SK-N-SH treated with all-trans-retinoic acid at 6 μM for 48 hours (cell line): ENCODE data around the gene TM4SF5.

Source experiments
- ATAC-seq: fragments of 200-7000 bp; cut with Tn5 transposase; 3 replicates; pipeline ENCODE4 v1.9.1; 2020; ENCODE audit warnings: mild to moderate bottlenecking, moderate library complexity
- BACH2 ChIP-seq: fragments of 250-450 bp; sonication (Bioruptor Pico); IDR thresholded peaks from 2 replicates; pipeline ENCODE4 v1.9.0; 2021; ENCODE audit warnings: mild to moderate bottlenecking, borderline replicate concordance
- CREB5 ChIP-seq: fragments of 250-450 bp; sonication (Bioruptor Pico); IDR thresholded peaks from 2 replicates; pipeline ENCODE4 v1.5.1; 2020; ENCODE audit warnings: low read depth, mild to moderate bottlenecking, moderate library complexity
- CSDC2 ChIP-seq: fragments of 250-450 bp; sonication (Bioruptor Pico); IDR thresholded peaks from 2 replicates; pipeline ENCODE4 v1.5.0; 2020; ENCODE audit warnings: mild to moderate bottlenecking, moderate library complexity
- CSRNP3 ChIP-seq: fragments of 250-450 bp; sonication (Bioruptor Pico); IDR thresholded peaks from 2 replicates; pipeline ENCODE4 v1.5.1; 2021; ENCODE audit warnings: mild to moderate bottlenecking, moderate library complexity
- ESRRG ChIP-seq: fragments of 250-450 bp; sonication (Bioruptor Pico); IDR thresholded peaks from 2 replicates; pipeline ENCODE4 v1.6.1; 2021; ENCODE audit warnings: mild to moderate bottlenecking
- GLIS3 ChIP-seq: fragments of 250-450 bp; sonication (Bioruptor Pico); IDR thresholded peaks from 2 replicates; pipeline ENCODE4 v1.5.0; 2020; ENCODE audit warnings: mild to moderate bottlenecking, moderate library complexity
- ISL1 ChIP-seq: fragments of 250-450 bp; sonication (Bioruptor Pico); IDR thresholded peaks from 2 replicates; pipeline ENCODE4 v2.1.2; 2022; ENCODE audit warnings: mild to moderate bottlenecking, moderate library complexity
- PATZ1 ChIP-seq: fragments of 250-450 bp; sonication (Bioruptor Pico); IDR thresholded peaks from 2 replicates; pipeline ENCODE4 v1.8.0; 2020; ENCODE audit warnings: mild to moderate bottlenecking, moderate library complexity, borderline replicate concordance
- POU6F1 ChIP-seq: fragments of 250-450 bp; sonication (Bioruptor Pico); IDR thresholded peaks from 2 replicates; pipeline ENCODE4 v1.8.0; 2021; ENCODE audit warnings: low read depth, mild to moderate bottlenecking, moderate library complexity, borderline replicate concordance
- PPARA ChIP-seq: fragments of 250-450 bp; sonication (Bioruptor Pico); IDR thresholded peaks from 2 replicates; pipeline ENCODE4 v1.5.0; 2020; ENCODE audit warnings: mild to moderate bottlenecking, borderline replicate concordance
- RARB ChIP-seq: fragments of 250-450 bp; sonication (Bioruptor Pico); IDR thresholded peaks from 2 replicates; pipeline ENCODE4 v1.8.0; 2021; ENCODE audit warnings: mild to moderate bottlenecking, moderate library complexity
- SNAI2 ChIP-seq: fragments of 250-450 bp; sonication (Bioruptor Pico); IDR thresholded peaks from 2 replicates; pipeline ENCODE4 v1.5.0; 2020; ENCODE audit warnings: mild to moderate bottlenecking, moderate library complexity
- TCF4 ChIP-seq: fragments of 250-450 bp; sonication (Bioruptor Pico); IDR thresholded peaks from 2 replicates; pipeline ENCODE4 v1.8.0; 2021; ENCODE audit warnings: mild to moderate bottlenecking, moderate library complexity, borderline replicate concordance
- TSHZ2 ChIP-seq: fragments of 250-450 bp; sonication (Bioruptor Pico); IDR thresholded peaks from 2 replicates; pipeline ENCODE4 v1.5.0; 2020; ENCODE audit warnings: mild to moderate bottlenecking, moderate library complexity
- ZC3H10 ChIP-seq: fragments of 250-450 bp; sonication (Bioruptor Pico); IDR thresholded peaks from 2 replicates; pipeline ENCODE4 v1.5.1; 2021; ENCODE audit warnings: mild to moderate bottlenecking, moderate library complexity
- ZFP3 ChIP-seq: fragments of 250-450 bp; sonication (Bioruptor Pico); IDR thresholded peaks from 2 replicates; pipeline ENCODE4 v1.5.0; 2020; ENCODE audit warnings: mild to moderate bottlenecking, moderate library complexity
- ZFP30 ChIP-seq: fragments of 450-650 bp; formaldehyde crosslinking; IDR thresholded peaks from 2 replicates; pipeline ENCODE4 v1.5.0; 2022; ENCODE audit warnings: mild to moderate bottlenecking, moderate library complexity
- ZNF565 ChIP-seq: fragments of 450-650 bp; formaldehyde crosslinking; conservative IDR thresholded peaks from 2 replicates; pipeline ENCODE4 v1.5.0; 2020; ENCODE audit warnings: low read depth, mild to moderate bottlenecking, moderate library complexity
- ZNF70 ChIP-seq: fragments of 450-650 bp; formaldehyde crosslinking; IDR thresholded peaks from 2 replicates; pipeline ENCODE4 v1.5.0; 2020; ENCODE audit warnings: mild to moderate bottlenecking, moderate library complexity
- ZNF8 ChIP-seq: fragments of 450-650 bp; formaldehyde crosslinking; IDR thresholded peaks from 2 replicates; pipeline ENCODE4 v1.5.0; 2020; ENCODE audit warnings: mild to moderate bottlenecking, moderate library complexity

The TM4SF5 gene

GRCh38 chr17:4789951-4790704 is 18.4 kb downstream of the TM4SF5 start:
- ATAC-seq, result peak; percentile 92
- TF ChIP-seq ZNF8 (CRISPR knock-in tag) (no peak), PATZ1 (no peak), RARB (CRISPR knock-in tag) (no peak), CREB5 (CRISPR knock-in tag) (no peak), ZNF70 (CRISPR knock-in tag) (no peak), POU6F1 (CRISPR knock-in tag) (no peak), CSDC2 (CRISPR knock-in tag) (no peak), PPARA (no peak), ISL1 (CRISPR knock-in tag) (no peak), ESRRG (CRISPR knock-in tag) (no peak), ZNF565 (no peak), ZFP3 (no peak), TCF4 (CRISPR knock-in tag) (no peak), SNAI2 (CRISPR knock-in tag) (no peak), TSHZ2 (CRISPR knock-in tag) (no peak), CSRNP3 (CRISPR knock-in tag) (no peak)

- no peak for ATAC-seq
- TF ChIP-seq RARB (CRISPR knock-in tag) (no peak), PATZ1 (no peak), POU6F1 (CRISPR knock-in tag) (no peak), GLIS3 (no peak), PPARA (no peak), TCF4 (CRISPR knock-in tag) (no peak), ISL1 (CRISPR knock-in tag) (no peak), SNAI2 (CRISPR knock-in tag) (no peak), BACH2 (no peak), ZC3H10 (no peak), TSHZ2 (CRISPR knock-in tag) (no peak), ZFP3 (no peak), ESRRG (CRISPR knock-in tag) (no peak), ZNF70 (CRISPR knock-in tag) (no peak), CSDC2 (CRISPR knock-in tag) (no peak), CSRNP3 (CRISPR knock-in tag) (no peak), ZNF565 (no peak), ZFP30 (CRISPR knock-in tag) (no peak)
Measured at GRCh38 chr17:4790705-4791088, 19.0 kb downstream of the TM4SF5 start.
